Caki2 (cell line): Measurements from ENCODE around the gene TRANK1. TPM values are rescaled to one million over a fixed set of nuclear protein-coding genes. Genes with fewer than 3 reads are reported as not detected.
A peak's percentile ranks its signal among the peaks of the same experiment; 100 is the strongest.

Experiments used
- DNase-seq: peaks from one replicate; pipeline ENCODE4 v3.0.0-alpha.2; 2015; ENCODE audit warnings: low read depth
- in situ Hi-C: cut with HindIII; loops from 2 replicates; pipeline ENCODE4 v1.10.0; 2016; ENCODE audit warnings: low sequenced_read_pairs, low pct_unique_long_range_greater_than_20kb, mixed read lengths
- total RNA-seq: library from RNA; depleted of rRNA; stranded (reverse); fragments of >200 nt; shearing (Covaris generic); gene quantifications from 2 replicates; pipeline ENCODE4 v1.2.3, GENCODE V29; 2014; ENCODE audit warnings: low replicate concordance; rRNA removed

Gene TRANK1
- total RNA-seq, 1 experiment from 2014 or later, result 16.1 TPM

DNA sequence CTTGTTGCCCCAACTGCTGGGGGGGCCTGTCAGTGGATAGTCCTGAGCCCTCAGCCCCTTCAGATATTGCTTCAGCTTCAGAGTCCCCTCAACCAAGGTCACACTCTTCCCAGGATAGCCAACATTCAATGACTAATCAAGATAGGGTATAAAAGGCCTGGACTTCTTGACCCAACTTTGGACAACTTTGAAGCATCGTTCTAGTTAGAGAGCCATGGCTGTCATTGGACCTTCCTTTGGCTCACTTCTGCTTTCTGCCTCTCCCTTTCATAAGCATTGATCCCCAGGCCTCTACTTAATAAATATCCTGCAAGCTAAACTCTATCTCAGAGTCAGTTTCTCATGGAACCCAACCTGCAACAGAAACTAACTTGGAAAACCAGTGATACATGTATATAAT, 149.2 kb downstream of the TRANK1 start:
- no peak for DNase-seq
- in situ Hi-C loops, result no loop called here

DNA sequence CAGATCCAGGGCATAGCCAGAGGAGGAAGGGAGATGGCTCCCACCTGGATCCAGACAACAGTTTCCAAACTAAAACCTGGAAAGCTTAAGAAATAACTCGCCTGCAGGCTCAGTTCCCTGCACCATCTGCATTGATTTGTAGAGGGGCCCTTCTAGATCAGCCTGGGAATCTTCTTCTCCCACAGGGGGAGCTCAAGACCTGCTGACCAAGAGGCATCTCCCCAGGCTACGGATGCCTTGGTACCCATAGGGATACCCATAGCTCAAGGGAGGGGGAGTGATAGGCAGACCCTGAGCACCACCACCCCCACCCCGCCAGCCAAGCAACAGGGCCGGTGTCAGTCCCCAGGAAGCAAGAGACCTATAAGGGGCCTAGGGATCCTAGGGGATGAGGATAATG, 152.5 kb downstream of the TRANK1 start:
- peak; percentile 1 for DNase-seq
- in situ Hi-C loops, result no loop called here

DNA sequence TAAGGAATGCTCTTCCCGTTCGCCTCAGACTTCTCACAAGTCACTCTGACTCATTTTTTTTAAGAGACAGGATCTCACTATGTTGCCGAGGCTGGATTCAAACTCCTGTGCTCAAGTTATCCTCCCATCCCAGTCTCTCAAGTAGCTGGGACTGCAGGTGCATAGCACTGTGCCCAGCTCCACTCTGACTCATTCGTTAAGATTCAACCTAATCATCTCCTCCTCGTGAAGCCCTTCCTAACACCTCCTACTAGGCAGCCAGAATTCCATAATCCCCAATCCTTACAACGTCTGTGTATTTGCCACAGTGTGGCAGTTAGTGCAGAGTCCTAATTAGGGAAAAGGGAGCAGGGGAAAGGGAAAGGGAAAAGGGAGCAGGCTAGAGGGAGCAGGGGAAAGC, 154.1 kb downstream of the TRANK1 start:
- in situ Hi-C loops, result no loop called here
- no peak for DNase-seq

DNA sequence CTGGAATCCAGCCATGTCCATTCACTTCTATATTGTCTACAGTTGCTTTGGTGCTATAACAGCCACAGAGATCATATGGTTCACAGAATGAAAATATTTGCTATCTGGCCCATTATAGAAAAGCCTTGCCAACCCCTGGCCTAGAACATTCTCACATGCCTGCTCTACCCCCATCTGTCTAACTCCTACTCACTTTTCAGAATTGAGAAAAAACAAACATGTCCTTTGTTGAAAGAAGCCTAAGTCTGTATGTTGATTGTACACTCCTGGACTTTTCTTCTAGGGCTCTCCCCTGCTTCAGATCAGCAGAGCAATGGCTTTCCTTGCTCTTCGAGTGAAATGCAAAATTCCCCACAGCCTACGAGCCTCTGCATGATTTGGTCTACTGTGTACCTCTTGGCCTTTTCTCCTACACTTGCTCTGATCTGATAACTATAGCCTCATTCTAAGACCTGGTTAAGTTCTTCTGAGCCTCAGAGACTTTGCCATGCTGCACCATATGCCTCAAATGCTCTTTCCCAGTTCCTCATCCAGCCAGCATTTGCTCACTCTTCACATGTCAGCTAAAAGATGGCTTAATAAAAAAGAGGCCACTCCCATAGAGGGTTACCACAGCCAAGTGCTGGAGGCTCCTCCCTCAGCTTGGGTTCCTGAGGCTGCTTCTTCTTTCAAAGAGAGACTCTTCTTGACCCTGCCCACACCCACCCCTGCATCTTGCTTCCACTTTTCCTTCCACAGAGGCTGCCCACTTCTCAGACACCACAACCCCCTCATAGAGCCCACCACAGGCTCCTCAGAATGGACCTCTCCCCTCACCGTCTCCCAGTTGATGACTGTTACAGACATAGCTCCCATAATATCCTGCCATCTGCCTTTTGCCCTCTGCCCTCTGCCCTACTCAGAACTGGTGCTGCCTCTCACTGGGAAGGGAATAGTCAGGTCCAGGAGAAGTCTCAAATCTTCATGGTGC, 157.6 kb downstream of the TRANK1 start:
- in situ Hi-C loops, result no loop called here
- DNase-seq, result no peak

DNA sequence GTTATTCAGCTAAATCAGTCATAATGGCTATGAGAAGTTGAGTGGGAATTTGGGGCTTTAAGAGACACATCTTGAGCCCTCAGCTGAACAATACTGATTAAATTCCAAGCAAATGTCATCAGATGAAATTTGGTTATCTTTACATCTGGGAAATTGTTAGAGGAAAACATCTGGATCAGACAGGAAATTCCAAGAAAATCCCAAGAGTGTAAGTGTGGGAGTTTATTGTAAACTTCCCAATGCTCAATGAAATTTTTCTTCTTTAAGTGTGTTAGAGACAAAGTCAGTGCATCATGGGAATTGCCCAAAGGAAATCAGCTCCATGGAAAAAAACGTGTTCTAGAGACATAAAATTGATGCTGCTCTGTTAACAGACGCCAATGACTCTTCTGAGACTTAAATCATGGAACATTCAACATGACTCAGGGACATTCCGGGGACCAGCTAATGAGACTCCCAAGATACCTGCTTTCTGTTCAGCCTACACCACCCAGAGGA, 160.7 kb downstream of the TRANK1 start:
- in situ Hi-C loops, result no loop called here
- DNase-seq, result no peak

DNA sequence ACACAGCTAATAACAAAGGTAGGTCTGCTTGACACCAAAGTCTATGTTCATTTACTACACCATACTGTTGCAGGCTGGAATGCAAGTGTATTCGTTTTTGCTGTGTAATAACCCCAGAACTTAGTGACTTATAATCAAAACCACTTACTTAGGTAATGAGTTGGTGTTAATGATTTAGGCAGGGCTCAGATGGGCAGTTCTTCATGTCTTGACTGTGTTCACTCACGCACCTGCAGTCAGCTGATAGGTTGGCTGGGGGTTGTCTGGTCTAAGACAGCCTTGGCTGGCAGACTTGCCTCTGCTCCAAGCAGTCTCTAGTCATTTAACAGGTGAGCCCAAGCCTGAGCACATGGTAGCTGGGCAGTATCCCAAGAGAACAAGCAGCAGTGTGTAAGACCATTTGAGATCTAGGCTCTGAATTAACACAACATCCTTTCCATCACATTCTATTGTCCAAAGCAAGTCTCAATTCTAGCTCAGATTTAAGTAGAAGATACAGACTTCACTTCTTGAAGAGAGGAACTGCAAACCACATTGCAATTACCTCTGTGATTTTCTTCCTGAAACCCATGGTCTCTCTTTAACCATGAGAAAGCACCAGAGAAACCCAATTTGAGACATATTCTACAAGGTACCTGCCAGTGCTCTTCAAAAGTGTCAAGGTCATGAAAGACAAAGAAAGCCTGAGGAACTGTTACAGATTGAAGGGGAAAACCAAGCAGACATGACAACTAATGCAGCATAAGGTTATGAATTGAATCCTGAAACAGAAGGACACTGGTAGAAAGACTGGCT, 167.2 kb downstream of the TRANK1 start:
- in situ Hi-C loops, result no loop called here

More for the DNA sequence above, 167.2 kb downstream of the TRANK1 start:
- no peak for DNase-seq

Other genes starting within 250 kb of the TRANK1 start
- gene DCLK3, start 180.5 kb downstream of the TRANK1 start, total RNA-seq, result not detected in 2 replicates
- gene EPM2AIP1, start 48.1 kb upstream of the TRANK1 start, total RNA-seq, result 0.72 and 1.9 TPM in 2 replicates
- 51.4 and 66.6 TPM in 2 replicates for gene MLH1, start 48.5 kb upstream of the TRANK1 start, total RNA-seq
- gene LRRFIP2, start 229.5 kb upstream of the TRANK1 start, total RNA-seq, result 16.2 and 16.9 TPM in 2 replicates